ENCODE results near the gene CERS6.

- TF ChIP-seq CTCF (IDR thresholded peaks at IDR 0.05; ENCODE audit: low read depth, low read length) (no peak), MYC (IDR thresholded peaks at IDR 0.05; ENCODE audit: low read depth, low read length) (no peak), POLR2A (IDR thresholded peaks at IDR 0.05; ENCODE audit: extremely low read depth, insufficient read length) (no peak)
Observed at GRCh38 chr2:168706806-168707205, 250.7 kb downstream of the CERS6 start.
